A549 (cell line): Measurements from ENCODE around the gene CNTNAP2.

Experiments
- BHLHE40 ChIP-seq: IDR thresholded peaks from 2 replicates; pipeline ENCODE4 v1.6.1; 2012; ENCODE audit warnings: low read depth, low read length, inconsistent platforms
- JUNB ChIP-seq: fragments of >200 bp; sonication (Bioruptor Twin); formaldehyde crosslinking; IDR thresholded peaks from 2 replicates; pipeline ENCODE4 v1.6.1; 2016
- MAFK ChIP-seq: fragments of 450-650 bp; IDR thresholded peaks from 2 replicates; pipeline ENCODE4 v1.6.1; 2014; ENCODE audit not compliant: partially characterized antibody
- MAZ ChIP-seq: fragments of 150-350 bp; IDR thresholded peaks from 2 replicates; pipeline ENCODE4 v1.6.1; 2014; ENCODE audit warnings: antibody characterized with exemption, low read depth, low read length, borderline replicate concordance
- NR3C1 ChIP-seq: fragments of >200 bp; sonication (Bioruptor Twin); formaldehyde crosslinking; IDR thresholded peaks from 3 replicates; pipeline ENCODE4 v1.6.1; 2017
- POLR2A ChIP-seq: IDR thresholded peaks from 2 replicates; pipeline ENCODE4 v1.6.1; 2012; ENCODE audit warnings: mild to moderate bottlenecking, low read length
- POLR2AphosphoS2 ChIP-seq: conservative IDR thresholded peaks from 2 replicates; pipeline ENCODE4 v1.6.1; 2012; ENCODE audit warnings: low read length, improper control_type of control experiment, inconsistent platforms
- RAD21 ChIP-seq, 2 experiments: fragments of >200 bp in 1 of 2; sonication (Bioruptor Twin) in 1 of 2; formaldehyde crosslinking in 1 of 2; IDR thresholded peaks in 1 of 2; conservative IDR thresholded peaks in 1 of 2; 2 replicates in 1 of 2; 3 replicates in 1 of 2; pipeline ENCODE4 v1.6.1; 2012 to 2018; ENCODE audit warnings: inconsistent platforms in 1 of 2
- TF ChIP-seq, protein P1 (sequence below): fragments of >200 bp; sonication (Bioruptor Twin); formaldehyde crosslinking; IDR thresholded peaks from 3 replicates; pipeline ENCODE4 v1.5.1; 2016

DNA sequence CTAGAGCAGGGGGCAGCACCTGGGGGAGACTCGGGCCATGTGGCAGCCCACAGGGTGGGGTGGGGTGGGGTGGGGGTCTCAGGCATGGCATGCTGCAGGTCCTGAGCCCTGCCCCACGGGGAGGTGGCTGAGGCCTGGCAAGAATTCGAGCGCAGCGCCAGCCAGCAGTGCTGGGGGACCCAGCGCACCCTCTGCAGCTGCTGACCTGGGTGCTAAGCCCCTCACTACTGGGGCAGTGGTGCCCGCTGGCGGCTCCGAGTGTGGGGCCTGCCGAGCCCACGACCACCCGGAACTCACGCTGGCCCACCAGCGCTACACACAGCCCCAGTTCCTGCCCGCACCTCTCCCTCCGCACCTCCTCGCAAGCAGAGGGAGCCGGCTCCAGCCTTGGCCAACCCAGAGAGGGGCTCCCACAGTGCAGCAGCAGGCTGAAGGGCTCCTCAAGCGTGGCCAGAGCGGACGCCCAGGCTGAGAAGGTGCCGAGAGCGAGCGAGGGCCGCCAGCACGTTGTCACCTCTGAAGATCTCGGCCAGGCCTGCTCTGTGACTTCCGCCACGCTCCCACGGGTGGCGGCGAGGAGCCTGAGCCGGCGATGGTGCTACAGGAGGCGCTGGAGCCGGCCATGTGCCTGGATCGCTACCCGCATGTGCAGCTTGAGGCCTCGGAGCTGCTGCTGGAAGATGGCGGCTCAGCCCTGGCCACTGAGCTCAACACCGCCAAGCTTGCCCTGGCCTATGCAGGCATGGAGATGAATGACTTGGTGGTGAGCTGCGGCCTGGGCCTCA lies 2328.9 kb downstream of the CNTNAP2 start:
- TF ChIP-seq, protein P1, sequence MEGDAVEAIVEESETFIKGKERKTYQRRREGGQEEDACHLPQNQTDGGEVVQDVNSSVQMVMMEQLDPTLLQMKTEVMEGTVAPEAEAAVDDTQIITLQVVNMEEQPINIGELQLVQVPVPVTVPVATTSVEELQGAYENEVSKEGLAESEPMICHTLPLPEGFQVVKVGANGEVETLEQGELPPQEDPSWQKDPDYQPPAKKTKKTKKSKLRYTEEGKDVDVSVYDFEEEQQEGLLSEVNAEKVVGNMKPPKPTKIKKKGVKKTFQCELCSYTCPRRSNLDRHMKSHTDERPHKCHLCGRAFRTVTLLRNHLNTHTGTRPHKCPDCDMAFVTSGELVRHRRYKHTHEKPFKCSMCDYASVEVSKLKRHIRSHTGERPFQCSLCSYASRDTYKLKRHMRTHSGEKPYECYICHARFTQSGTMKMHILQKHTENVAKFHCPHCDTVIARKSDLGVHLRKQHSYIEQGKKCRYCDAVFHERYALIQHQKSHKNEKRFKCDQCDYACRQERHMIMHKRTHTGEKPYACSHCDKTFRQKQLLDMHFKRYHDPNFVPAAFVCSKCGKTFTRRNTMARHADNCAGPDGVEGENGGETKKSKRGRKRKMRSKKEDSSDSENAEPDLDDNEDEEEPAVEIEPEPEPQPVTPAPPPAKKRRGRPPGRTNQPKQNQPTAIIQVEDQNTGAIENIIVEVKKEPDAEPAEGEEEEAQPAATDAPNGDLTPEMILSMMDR = no peak
- no peak for TF ChIP-seq NR3C1
- TF ChIP-seq JUNB = no peak
- no peak for TF ChIP-seq RAD21 (conservative IDR thresholded peaks at IDR 0.05 in 1 of 2, IDR thresholded peaks at IDR 0.05 in 1 of 2)
- TF ChIP-seq POLR2A = no peak
- no peak for TF ChIP-seq BHLHE40
- no peak for TF ChIP-seq MAFK
- no peak for TF ChIP-seq MAZ
- TF ChIP-seq POLR2AphosphoS2 = no peak
